Measurements from ENCODE around the gene ELOB.
"Not testable (repeated sequence)": the region's sequence is repeated elsewhere in the genome, so short reads cannot be mapped to it uniquely, and the experiment has no call there.

ELOB gene

GRCh38 chr16:2724088-2724676 lies 52.9 kb downstream of the ELOB start:
- in situ Hi-C loops (cut with MboI; ENCODE audit: low sequenced_read_pairs) = no loop called here

- in situ Hi-C loops (cut with MboI; ENCODE audit: low sequenced_read_pairs) = not testable (repeated sequence)
Observed at GRCh38 chr16:2721634-2722173, 55.4 kb downstream of the ELOB start.
